Right lobe of liver (tissue), 6 donors: Measurements from ENCODE around the gene ERC2. TPM values are rescaled to one million over a fixed set of nuclear protein-coding genes. Genes with fewer than 3 reads are reported as not detected.

Experiments used
- ATAC-seq, 4 donors: fragments of 200-7000 bp; cut with Tn5 transposase; one replicate each; pipeline ENCODE4 v1.9.1; 2020; ENCODE audit warnings: mild to moderate bottlenecking in 4 of 4, moderate library complexity in 4 of 4
- DNase-seq, 3 donors: peaks; one replicate each; pipeline ENCODE4 v3.0.0-alpha.2; 2020
- H3K27ac ChIP-seq, 3 donors: fragments of 200-600 bp; one replicate each; pipeline ENCODE4 v1.8.0; 2022
- H3K27me3 ChIP-seq, 2 donors: fragments of 200-600 bp; one replicate each; pipeline ENCODE4 v1.8.0; 2022
- H3K36me3 ChIP-seq, 4 donors: fragments of 200-600 bp; sonication (generic) in 1 of 4; one replicate each; pipeline versions ENCODE4 v1.5.1 to v1.8.0; 2017 to 2022; ENCODE audit warnings: control low read depth in 1 of 4
- H3K4me1 ChIP-seq, 4 donors: fragments of 200-600 bp; sonication (generic) in 1 of 4; one replicate each; pipeline versions ENCODE4 v1.5.1 to v1.8.0; 2017 to 2022; ENCODE audit warnings: control low read depth in 1 of 4
- H3K4me3 ChIP-seq, 3 donors: fragments of 200-600 bp; one replicate each; pipeline ENCODE4 v1.8.0; 2022
- H3K9me3 ChIP-seq, 4 donors: fragments of 200-600 bp; sonication (generic) in 1 of 4; one replicate each; pipeline versions ENCODE4 v1.5.1 to v1.8.0; 2017 to 2022; ENCODE audit warnings: control low read depth in 1 of 4
- CTCF ChIP-seq, 4 donors: fragments of 200-600 bp in 3 of 4; fragments of 450-650 bp in 1 of 4; IDR thresholded peaks; one replicate each; pipeline versions ENCODE4 v1.5.1 to v1.8.0; 2016 to 2022; ENCODE audit warnings: antibody characterized with exemption in 4 of 4, mild to moderate bottlenecking in 2 of 4
- POLR2A ChIP-seq: fragments of 450-650 bp; IDR thresholded peaks from one replicate; pipeline ENCODE4 v1.6.1; 2017; ENCODE audit warnings: antibody characterized with exemption, mild to moderate bottlenecking
- WGBS: methylation state at CpG from one replicate; pipeline ENCODE4 v1.1.6; 2018; ENCODE audit warnings: low coverage, low lambda C conversion rate; ENCODE audit not compliant: insufficient coverage; ENCODE audit errors: missing lambda C conversion rate; 5-methylcytosine and 5-hydroxymethylcytosine counted together
- intact Hi-C, 2 donors: fragments of 100-400 bp; cut with DNase I; formaldehyde crosslinking; loops; one replicate each; pipeline versions ENCODE4 v1.11.2 to v1.14.1; 2022
- total RNA-seq, 6 experiments: library from RNA; depleted of rRNA in 2 of 6; stranded (reverse); fragments of >200 nt in 2 of 6; fragmentation: NEBNext Ultra II Directional in 3 of 6; extraction: Animal tissue kit (Norgen Biotek cat#: 25700) in 3 of 6; gene quantifications; one replicate each; pipeline versions ENCODE4 v1.1.0 to v1.2.4, GENCODE V29; 2016 to 2023
- donor health status: DM: no; HTN: yes; CAD: no.
- donor health status: DM: no; HTN: no; CAD: no.
- donor health status: DM: no; HTN: no; CAD: no.
- donor health status: DM: no; HTN: yes; CAD: no.
- donor health status: DM: no; HTN: yes; CAD: no.

ERC2 gene
- total RNA-seq, 6 experiments from 2014 or later, result not detected

- no peaks in the 10 kb centered on the region for H3K27me3 ChIP-seq
- ATAC-seq (no peak), DNase-seq (no peak)
- no peak overlapping the region for H3K27ac ChIP-seq
- no peak overlapping the region for H3K4me3 ChIP-seq
- H3K9me3 ChIP-seq, result no peaks in the 10 kb centered on the region
- intact Hi-C loops, result no loop called here
- H3K4me1 ChIP-seq, result no peaks in the 10 kb centered on the region
- TF ChIP-seq POLR2A (no peak), CTCF (IDR thresholded peaks at IDR 0.05) (no peak)
- no peaks in the 10 kb centered on the region for H3K36me3 ChIP-seq
- WGBS, result 75% methylated on average over 3 of the region's 4 CpGs
These were observed 911.4 kb downstream of the ERC2 start for GRCh38 chr3:55556619-55557537.

GRCh38 chr3:55555873-55556618 lies 912.2 kb downstream of the ERC2 start:
- no peaks in the 10 kb centered on the region for H3K36me3 ChIP-seq
- WGBS, result 63% methylated on average over 5 of the region's 6 CpGs
- H3K4me3 ChIP-seq, result no peak overlapping the region
- no peak for TF ChIP-seq CTCF (IDR thresholded peaks at IDR 0.05)
- no peak for TF ChIP-seq POLR2A
- no peaks in the 10 kb centered on the region for H3K27me3 ChIP-seq
- H3K9me3 ChIP-seq, result no peaks in the 10 kb centered on the region
- intact Hi-C loops, result no loop called here
- ATAC-seq, result no peak
- DNase-seq, result no peak
- H3K27ac ChIP-seq, result no peak overlapping the region
- H3K4me1 ChIP-seq, result no peaks in the 10 kb centered on the region

GRCh38 chr3:55554634-55555425 lies 913.4 kb downstream of the ERC2 start:
- H3K27ac ChIP-seq, result no peak overlapping the region
- no peaks in the 10 kb centered on the region for H3K27me3 ChIP-seq
- ATAC-seq, result no peak
- no peak for DNase-seq
- TF ChIP-seq CTCF (IDR thresholded peaks at IDR 0.05), result no peak
- TF ChIP-seq POLR2A, result no peak
- H3K9me3 ChIP-seq, result no peaks in the 10 kb centered on the region
- no peaks in the 10 kb centered on the region for H3K4me1 ChIP-seq
- 78% methylated on average over 10 of the region's 11 CpGs for WGBS
- no peak overlapping the region for H3K4me3 ChIP-seq
- intact Hi-C loops, result no loop called here
- no peaks in the 10 kb centered on the region for H3K36me3 ChIP-seq

- no peaks in the 10 kb centered on the region for H3K9me3 ChIP-seq
- intact Hi-C loops, result no loop called here
These were observed 916.6 kb downstream of the ERC2 start for GRCh38 chr3:55551644-55552043.

More at GRCh38 chr3:55551644-55552043, 916.6 kb downstream of the ERC2 start:
- Histone ChIP-seq H3K4me3 (no peak overlapping the region), H3K27me3 (no peaks in the 10 kb centered on the region), H3K36me3 (no peaks in the 10 kb centered on the region), H3K27ac (no peak overlapping the region), H3K4me1 (no peaks in the 10 kb centered on the region)
- no peak for DNase-seq
- 68% methylated on average over 2 of the region's 3 CpGs for WGBS
- no peak for TF ChIP-seq POLR2A
- no peak for TF ChIP-seq CTCF (IDR thresholded peaks at IDR 0.05)
- no peak for ATAC-seq
